ENCODE measurements around the gene ABCG4.

- TF ChIP-seq EZH2 (IDR thresholded peaks at IDR 0.05; ENCODE audit: borderline replicate concordance, low read length) = no peak
- TF ChIP-seq CTCF (conservative IDR thresholded peaks at IDR 0.05 in 1 of 2, IDR thresholded peaks at IDR 0.05 in 1 of 2; ENCODE audit: extremely low read depth in 1 of 2, insufficient read depth in 1 of 2, low read depth in 1 of 2, low read length in 2 of 2) = no peak
Measured at GRCh38 chr11:119193626-119194025, 44.8 kb downstream of the ABCG4 start.

Measured in mammary epithelial cell (primary cell).